Measurements from ENCODE around the gene MTG1.
A peak's percentile ranks its signal among the peaks of the same experiment; 100 is the strongest.
"Not testable (repeated sequence)": the region's sequence is repeated elsewhere in the genome, so short reads cannot be mapped to it uniquely, and the experiment has no call there.

MTG1 gene

GRCh38 chr10:133378251-133379096, 15.5 kb upstream of the MTG1 start:
- DNase-seq (ENCODE audit: low spot score) = peak; percentile 42

- DNase-seq (ENCODE audit: low spot score) = peak; percentile 38
Measured at GRCh38 chr10:133379152-133379800, 14.7 kb upstream of the MTG1 start, which contains the start of gene PAOX. Gene PAOX (plus strand): TSS chr10:133379262. CDS start chr10:133379317, 55 bp downstream.

GRCh38 chr10:133379801-133380666, 13.9 kb upstream of the MTG1 start:
- DNase-seq (ENCODE audit: low spot score) = no peak

- no peak for DNase-seq (ENCODE audit: low spot score)
Measured at GRCh38 chr10:133381036-133381435, 12.9 kb upstream of the MTG1 start.

GRCh38 chr10:133383551-133383950, 10.4 kb upstream of the MTG1 start:
- no peak for DNase-seq (ENCODE audit: low spot score)

GRCh38 chr10:133384071-133384470, 9.9 kb upstream of the MTG1 start:
- no peak for DNase-seq (ENCODE audit: low spot score)

- DNase-seq (ENCODE audit: low spot score) = no peak
Measured at GRCh38 chr10:133385214-133385613, 8.7 kb upstream of the MTG1 start.

GRCh38 chr10:133386951-133387350, 7.0 kb upstream of the MTG1 start:
- not testable (repeated sequence) for DNase-seq (ENCODE audit: low spot score)

- no peak for DNase-seq (ENCODE audit: low spot score)
Measured at GRCh38 chr10:133388236-133388972, 5.6 kb upstream of the MTG1 start.

- DNase-seq (ENCODE audit: low spot score) = no peak
Measured at GRCh38 chr10:133388973-133389818, 4.8 kb upstream of the MTG1 start.

GRCh38 chr10:133390597-133391248, 3.2 kb upstream of the MTG1 start:
- no peak for DNase-seq (ENCODE audit: low spot score)

- no peak for DNase-seq (ENCODE audit: low spot score)
Measured at GRCh38 chr10:133391249-133391635, 2.7 kb upstream of the MTG1 start.

GRCh38 chr10:133391761-133392518, 2.0 kb upstream of the MTG1 start:
- DNase-seq (ENCODE audit: low spot score) = no peak

- no peak for DNase-seq (ENCODE audit: low spot score)
Measured at GRCh38 chr10:133393401-133394063, 425 bp upstream of the MTG1 start.

- DNase-seq (ENCODE audit: low spot score) = no peak
Measured at GRCh38 chr10:133394801-133395221, 854 bp downstream of the MTG1 start.

- DNase-seq (ENCODE audit: low spot score) = no peak
Measured at GRCh38 chr10:133396035-133396624, 2.2 kb downstream of the MTG1 start.

GRCh38 chr10:133397938-133398337, 4.0 kb downstream of the MTG1 start:
- DNase-seq (ENCODE audit: low spot score) = no peak

GRCh38 chr10:133399123-133399601, 5.2 kb downstream of the MTG1 start:
- DNase-seq (ENCODE audit: low spot score) = no peak
